HFF-Myc (cell line): ENCODE data around the gene PCDHB5.
"Not testable (repeated sequence)": the region's sequence is repeated elsewhere in the genome, so short reads cannot be mapped to it uniquely, and the experiment has no call there.

Experiments
- DNase-seq: peaks from one replicate; pipeline ENCODE4 v3.0.0-alpha.2; 2011; ENCODE audit warnings: low read depth; ENCODE audit errors: extremely low read depth
- H3K4me3 ChIP-seq: replicated peaks from 2 replicates; pipeline ENCODE4 v1.5.1; 2011; ENCODE audit warnings: low read depth, mild to moderate bottlenecking, control low read depth, low read length
- TF ChIP-seq, protein P1 (sequence below): IDR thresholded peaks from 2 replicates; pipeline ENCODE4 v1.5.1; 2012; ENCODE audit warnings: mild to moderate bottlenecking, low read depth, low read length, control low read depth; ENCODE audit errors: missing control alignments

PCDHB5 gene

DNA sequence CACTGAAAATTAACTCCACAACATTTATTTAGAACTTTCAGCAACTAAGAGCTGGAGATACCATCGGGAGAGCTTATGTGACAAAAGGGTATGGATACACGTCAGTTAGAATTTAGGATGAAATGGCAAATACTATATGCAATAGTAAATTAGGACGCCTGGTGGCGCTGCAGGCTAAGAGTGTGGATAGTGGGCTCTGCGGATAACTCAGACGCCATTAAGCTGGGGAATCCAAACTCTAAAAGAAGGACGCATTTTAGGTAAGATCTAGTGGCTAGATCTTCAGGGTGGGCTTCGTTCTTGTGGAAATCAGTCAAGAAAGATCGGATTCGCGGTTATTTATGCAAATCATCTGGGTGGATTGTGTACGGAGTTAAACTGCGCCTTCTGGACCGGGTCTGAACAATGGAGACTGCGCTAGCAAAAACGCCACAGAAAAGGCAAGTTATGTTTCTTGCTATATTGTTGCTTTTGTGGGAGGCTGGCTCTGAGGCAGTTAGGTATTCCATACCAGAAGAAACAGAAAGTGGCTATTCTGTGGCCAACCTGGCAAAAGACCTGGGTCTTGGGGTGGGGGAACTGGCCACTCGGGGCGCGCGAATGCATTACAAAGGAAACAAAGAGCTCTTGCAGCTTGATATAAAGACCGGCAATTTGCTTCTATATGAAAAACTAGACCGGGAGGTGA, at the start of gene PCDHB5:
TSS of gene PCDHB5 (plus strand) at position 177 of the 688 bp plus-strand sequence. CDS start at position 406, 229 bp downstream.
- no peak within 1 kb of the TSS for H3K4me3 ChIP-seq
- TF ChIP-seq, protein P1, sequence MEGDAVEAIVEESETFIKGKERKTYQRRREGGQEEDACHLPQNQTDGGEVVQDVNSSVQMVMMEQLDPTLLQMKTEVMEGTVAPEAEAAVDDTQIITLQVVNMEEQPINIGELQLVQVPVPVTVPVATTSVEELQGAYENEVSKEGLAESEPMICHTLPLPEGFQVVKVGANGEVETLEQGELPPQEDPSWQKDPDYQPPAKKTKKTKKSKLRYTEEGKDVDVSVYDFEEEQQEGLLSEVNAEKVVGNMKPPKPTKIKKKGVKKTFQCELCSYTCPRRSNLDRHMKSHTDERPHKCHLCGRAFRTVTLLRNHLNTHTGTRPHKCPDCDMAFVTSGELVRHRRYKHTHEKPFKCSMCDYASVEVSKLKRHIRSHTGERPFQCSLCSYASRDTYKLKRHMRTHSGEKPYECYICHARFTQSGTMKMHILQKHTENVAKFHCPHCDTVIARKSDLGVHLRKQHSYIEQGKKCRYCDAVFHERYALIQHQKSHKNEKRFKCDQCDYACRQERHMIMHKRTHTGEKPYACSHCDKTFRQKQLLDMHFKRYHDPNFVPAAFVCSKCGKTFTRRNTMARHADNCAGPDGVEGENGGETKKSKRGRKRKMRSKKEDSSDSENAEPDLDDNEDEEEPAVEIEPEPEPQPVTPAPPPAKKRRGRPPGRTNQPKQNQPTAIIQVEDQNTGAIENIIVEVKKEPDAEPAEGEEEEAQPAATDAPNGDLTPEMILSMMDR: peak; percentile 31
- no peak for DNase-seq

DNA sequence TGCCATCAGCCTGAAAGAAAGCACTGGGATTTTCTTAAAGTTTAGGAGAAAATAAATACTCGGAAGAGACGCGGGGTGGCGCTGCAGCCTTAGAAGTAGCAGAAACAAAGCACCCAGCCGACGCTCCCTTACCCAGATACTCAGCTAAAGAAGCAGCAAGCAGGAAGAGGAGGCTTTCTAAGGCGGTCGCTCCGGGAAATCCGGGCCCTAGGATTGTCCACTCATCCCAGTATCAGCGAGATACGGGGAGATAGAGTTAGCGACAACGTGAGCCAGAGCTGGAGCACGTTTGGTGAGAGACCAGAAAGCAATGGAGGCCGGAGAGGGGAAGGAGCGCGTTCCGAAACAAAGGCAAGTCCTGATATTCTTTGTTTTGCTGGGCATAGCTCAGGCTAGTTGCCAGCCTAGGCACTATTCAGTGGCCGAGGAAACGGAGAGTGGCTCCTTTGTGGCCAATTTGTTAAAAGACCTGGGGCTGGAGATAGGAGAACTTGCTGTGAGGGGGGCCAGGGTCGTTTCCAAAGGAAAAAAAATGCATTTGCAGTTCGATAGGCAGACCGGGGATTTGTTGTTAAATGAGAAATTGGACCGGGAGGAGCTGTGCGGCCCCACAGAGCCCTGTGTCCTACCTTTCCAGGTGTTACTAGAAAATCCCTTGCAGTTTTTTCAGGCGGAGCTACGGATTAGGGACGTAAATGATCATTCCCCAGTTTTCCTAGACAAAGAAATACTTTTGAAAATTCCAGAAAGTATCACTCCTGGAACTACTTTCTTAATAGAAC, 40.3 kb upstream of the PCDHB5 start, which contains the start of gene PCDHB2:
TSS of gene PCDHB2 (plus strand) at position 135 of the 782 bp plus-strand sequence. CDS start at position 311, 176 bp downstream.
- no peak for DNase-seq
- TF ChIP-seq, protein P1: peak; percentile 9
- H3K4me3 ChIP-seq: no peak within 1 kb of the TSS

DNA sequence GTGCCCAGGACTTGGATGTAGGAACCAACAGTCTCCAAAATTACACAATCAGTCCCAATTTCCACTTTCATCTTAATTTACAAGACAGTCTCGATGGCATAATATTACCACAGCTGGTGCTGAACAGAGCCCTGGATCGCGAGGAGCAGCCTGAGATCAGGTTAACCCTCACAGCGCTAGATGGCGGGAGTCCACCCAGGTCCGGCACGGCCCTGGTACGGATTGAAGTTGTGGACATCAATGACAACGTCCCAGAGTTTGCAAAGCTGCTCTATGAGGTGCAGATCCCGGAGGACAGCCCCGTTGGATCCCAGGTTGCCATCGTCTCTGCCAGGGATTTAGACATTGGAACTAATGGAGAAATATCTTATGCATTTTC, 39.8 kb upstream of the PCDHB5 start:
- no peak overlapping the region for H3K4me3 ChIP-seq
- TF ChIP-seq, protein P1: no peak
- no peak for DNase-seq

DNA sequence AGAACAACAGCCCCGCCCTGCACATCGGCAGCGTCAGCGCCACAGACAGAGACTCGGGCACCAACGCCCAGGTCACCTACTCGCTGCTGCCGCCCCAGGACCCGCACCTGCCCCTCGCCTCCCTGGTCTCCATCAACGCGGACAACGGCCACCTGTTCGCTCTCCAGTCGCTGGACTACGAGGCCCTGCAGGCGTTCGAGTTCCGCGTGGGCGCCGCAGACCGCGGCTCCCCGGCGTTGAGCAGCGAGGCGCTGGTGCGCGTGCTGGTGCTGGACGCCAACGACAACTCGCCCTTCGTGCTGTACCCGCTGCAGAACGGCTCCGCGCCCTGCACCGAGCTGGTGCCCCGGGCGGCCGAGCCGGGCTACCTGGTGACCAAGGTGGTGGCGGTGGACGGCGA, 38.8 kb upstream of the PCDHB5 start:
- not testable (repeated sequence) for H3K4me3 ChIP-seq, DNase-seq

DNA sequence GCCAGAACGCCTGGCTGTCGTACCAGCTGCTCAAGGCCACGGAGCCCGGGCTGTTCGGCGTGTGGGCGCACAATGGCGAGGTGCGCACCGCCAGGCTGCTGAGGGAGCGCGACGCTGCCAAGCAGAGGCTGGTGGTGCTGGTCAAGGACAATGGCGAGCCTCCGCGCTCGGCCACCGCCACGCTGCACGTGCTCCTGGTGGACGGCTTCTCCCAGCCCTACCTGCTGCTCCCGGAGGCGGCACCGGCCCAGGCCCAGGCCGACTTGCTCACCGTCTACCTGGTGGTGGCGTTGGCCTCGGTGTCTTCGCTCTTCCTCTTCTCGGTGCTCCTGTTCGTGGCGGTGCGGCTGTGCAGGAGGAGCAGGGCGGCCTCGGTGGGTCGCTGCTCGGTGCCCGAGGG, 38.4 kb upstream of the PCDHB5 start:
- not testable (repeated sequence) for H3K4me3 ChIP-seq

DNA sequence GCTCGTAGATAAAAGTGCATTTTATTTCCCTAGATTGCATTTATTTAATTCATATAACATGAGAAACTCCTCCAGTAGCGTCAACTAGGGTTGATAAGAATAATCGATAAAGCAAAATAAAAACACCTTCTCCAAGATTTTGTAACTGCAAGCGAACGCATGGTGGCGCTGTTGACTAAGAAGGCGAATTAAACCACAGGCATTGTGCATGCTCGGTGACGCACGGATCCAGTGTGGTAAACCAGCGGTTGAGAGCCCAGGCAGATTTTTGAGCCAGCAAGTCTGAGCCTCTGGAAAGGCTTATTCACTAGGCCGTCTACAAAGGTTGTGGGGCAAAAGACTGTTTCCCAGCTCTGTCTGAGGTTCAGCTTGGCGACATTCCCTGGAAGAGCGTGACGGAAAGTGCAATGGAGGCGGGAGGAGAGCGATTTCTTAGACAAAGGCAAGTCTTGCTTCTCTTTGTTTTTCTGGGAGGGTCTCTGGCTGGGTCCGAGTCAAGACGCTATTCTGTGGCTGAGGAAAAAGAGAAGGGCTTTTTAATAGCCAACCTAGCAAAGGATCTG, 34.7 kb upstream of the PCDHB5 start, which contains the start of gene PCDHB3:
TSS of gene PCDHB3 (plus strand) at position 231 of the 563 bp plus-strand sequence. CDS start at position 408, 177 bp downstream.
- no peak within 1 kb of the TSS for H3K4me3 ChIP-seq
- TF ChIP-seq, protein P1: peak; percentile 36
- peak; percentile 3 for DNase-seq

More for the DNA sequence above, 38.4 kb upstream of the PCDHB5 start:
- not testable (repeated sequence) for DNase-seq

DNA sequence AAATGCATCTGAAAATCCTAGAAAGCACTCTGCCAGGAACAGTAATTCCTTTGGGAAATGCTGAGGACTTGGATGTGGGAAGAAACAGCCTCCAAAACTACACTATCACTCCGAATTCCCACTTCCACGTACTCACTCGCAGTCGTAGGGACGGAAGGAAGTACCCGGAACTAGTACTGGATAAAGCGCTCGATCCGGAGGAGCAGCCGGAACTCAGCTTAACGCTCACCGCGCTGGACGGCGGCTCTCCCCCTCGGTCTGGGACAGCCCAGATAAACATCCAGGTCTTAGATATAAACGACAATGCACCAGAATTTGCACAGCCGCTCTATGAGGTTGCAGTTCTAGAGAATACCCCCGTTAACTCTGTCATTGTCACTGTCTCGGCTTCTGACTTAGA, 33.9 kb upstream of the PCDHB5 start:
- TF ChIP-seq, protein P1: no peak
- H3K4me3 ChIP-seq: no peak overlapping the region
- no peak for DNase-seq

DNA sequence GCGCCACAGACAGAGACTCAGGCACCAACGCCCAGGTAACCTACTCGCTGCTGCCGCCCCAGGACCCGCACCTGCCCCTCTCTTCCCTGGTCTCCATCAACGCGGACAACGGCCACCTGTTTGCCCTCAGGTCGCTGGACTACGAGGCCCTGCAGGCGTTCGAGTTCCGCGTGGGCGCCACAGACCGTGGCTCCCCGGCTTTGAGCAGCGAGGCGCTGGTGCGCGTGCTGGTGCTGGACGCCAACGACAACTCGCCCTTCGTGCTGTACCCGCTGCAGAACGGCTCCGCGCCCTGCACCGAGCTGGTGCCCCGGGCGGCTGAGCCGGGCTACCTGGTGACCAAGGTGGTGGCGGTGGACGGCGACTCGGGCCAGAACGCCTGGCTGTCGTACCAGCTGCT, 32.9 kb upstream of the PCDHB5 start:
- DNase-seq, H3K4me3 ChIP-seq: not testable (repeated sequence)

DNA sequence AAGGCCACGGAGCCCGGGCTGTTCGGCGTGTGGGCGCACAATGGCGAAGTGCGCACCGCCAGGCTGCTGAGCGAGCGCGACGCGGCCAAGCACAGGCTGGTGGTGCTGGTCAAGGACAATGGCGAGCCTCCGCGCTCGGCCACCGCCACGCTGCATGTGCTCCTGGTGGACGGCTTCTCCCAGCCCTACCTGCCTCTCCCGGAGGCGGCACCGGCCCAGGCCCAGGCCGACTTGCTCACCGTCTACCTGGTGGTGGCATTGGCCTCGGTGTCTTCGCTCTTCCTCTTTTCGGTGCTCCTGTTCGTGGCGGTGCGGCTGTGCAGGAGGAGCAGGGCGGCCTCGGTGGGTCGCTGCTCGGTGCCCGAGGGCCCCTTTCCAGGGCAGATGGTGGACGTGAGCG, 32.5 kb upstream of the PCDHB5 start:
- not testable (repeated sequence) for DNase-seq, H3K4me3 ChIP-seq
